IMR-90 (cell line): ENCODE results near the gene BCAS4. TPM values are rescaled to one million over a fixed set of nuclear protein-coding genes. Genes with fewer than 3 reads are reported as not detected.

Experiments used
- ATAC-seq: fragments of 200-7000 bp; cut with Tn5 transposase; 2 replicates; pipeline ENCODE4 v1.9.1; 2020; ENCODE audit warnings: low read depth, mild to moderate bottlenecking, moderate library complexity
- BruUV-seq: library from RNA; stranded (reverse); fragments of 400-500 nt; replicated peaks from 2 replicates; lab custom pipeline; 2021; lab: Mats Ljungman, UMichigan
- CTCF ChIA-PET: fragments of 300-600 bp; formaldehyde crosslinking; extraction: SDS; loops from one replicate; lab custom pipeline; 2021; ENCODE audit warnings: antibody characterized with exemption; lab: Yijun Ruan, JAX
- POLR2A ChIA-PET: fragments of 300-600 bp; sonication (Branson Sonifier 250); formaldehyde crosslinking; loops from one replicate; lab custom pipeline; 2022; ENCODE audit warnings: antibody characterized with exemption; ENCODE audit not compliant: unreplicated experiment; lab: Charles Lee
- DNase-seq: peaks from one replicate; pipeline ENCODE4 v3.0.0; 2013
- H2AFZ ChIP-seq: replicated peaks from 2 replicates; pipeline ENCODE3; 2013; ENCODE audit warnings: low read length, mild to moderate bottlenecking; ENCODE audit not compliant: poor library complexity
- H2AK5ac ChIP-seq: 2 replicates; pipeline ENCODE4 v1.6.1; 2013; ENCODE audit warnings: low read depth, low read length, inconsistent platforms
- H2AK9ac ChIP-seq: replicated peaks from 2 replicates; pipeline ENCODE3; 2013; ENCODE audit warnings: mild to moderate bottlenecking, low read depth, low read length, moderate library complexity; ENCODE audit not compliant: poor library complexity
- H2BK120ac ChIP-seq: 2 replicates; pipeline ENCODE4 v1.6.1; 2013; ENCODE audit warnings: low read depth, low read length, inconsistent platforms
- H2BK15ac ChIP-seq: 3 replicates; pipeline ENCODE4 v1.6.1; 2013; ENCODE audit warnings: low read depth, low read length, inconsistent platforms
- H2BK20ac ChIP-seq: 2 replicates; pipeline ENCODE4 v1.6.1; 2013; ENCODE audit warnings: low read depth, mild to moderate bottlenecking, inconsistent platforms, low read length, moderate library complexity
- H2BK5ac ChIP-seq: 2 replicates; pipeline ENCODE4 v1.6.1; 2013; ENCODE audit warnings: mild to moderate bottlenecking, low read depth, low read length, inconsistent platforms; ENCODE audit not compliant: poor library complexity, severe bottlenecking
- H3K14ac ChIP-seq: replicated peaks from 2 replicates; pipeline ENCODE4 v1.6.1; 2013; ENCODE audit warnings: low read depth, low read length, inconsistent platforms
- H3K18ac ChIP-seq: 2 replicates; pipeline ENCODE4 v1.6.1; 2013; ENCODE audit warnings: low read depth, low read length, control low read depth
- H3K23ac ChIP-seq: 2 replicates; pipeline ENCODE4 v1.6.1; 2013; ENCODE audit warnings: low read depth, low read length, inconsistent platforms
- H3K27ac ChIP-seq: 2 replicates; pipeline ENCODE4 v1.5.1; 2013; ENCODE audit warnings: mild to moderate bottlenecking, control low read depth, low read length; ENCODE audit not compliant: insufficient read depth
- H3K27me3 ChIP-seq: 2 replicates; pipeline ENCODE4 v1.6.1; 2013; ENCODE audit warnings: low read length; ENCODE audit not compliant: control insufficient read depth, insufficient read depth
- H3K36me3 ChIP-seq: 2 replicates; pipeline ENCODE4 v1.6.1; 2013; ENCODE audit warnings: low read length, mixed read lengths; ENCODE audit not compliant: control insufficient read depth, insufficient read depth
- H3K4ac ChIP-seq: 2 replicates; pipeline ENCODE4 v1.6.1; 2013; ENCODE audit warnings: low read depth, low read length, inconsistent platforms
- H3K4me1 ChIP-seq: 2 replicates; pipeline ENCODE4 v1.6.1; 2013; ENCODE audit warnings: low read length, mixed read lengths; ENCODE audit not compliant: control insufficient read depth, insufficient read depth
- H3K4me2 ChIP-seq: 2 replicates; pipeline ENCODE4 v1.6.1; 2013; ENCODE audit warnings: low read depth, mild to moderate bottlenecking, control low read depth, low read length, moderate library complexity
- H3K4me3 ChIP-seq: 2 replicates; pipeline ENCODE4 v1.5.1; 2013; ENCODE audit warnings: low read depth, mild to moderate bottlenecking, control low read depth, low read length, moderate library complexity; ENCODE audit not compliant: insufficient read depth
- H3K56ac ChIP-seq: 2 replicates; pipeline ENCODE4 v1.6.1; 2013; ENCODE audit warnings: low read length, inconsistent platforms; ENCODE audit not compliant: insufficient read depth; ENCODE audit errors: extremely low read depth
- H3K79me1 ChIP-seq, 2 experiments: 2 replicates each; pipeline ENCODE4 v1.6.1; 2013; ENCODE audit warnings: low read length in 2 of 2, inconsistent platforms in 1 of 2, low read depth in 1 of 2
- H3K9ac ChIP-seq: 2 replicates; pipeline ENCODE4 v1.6.1; 2013; ENCODE audit warnings: low read depth, low read length, control low read depth
- H3K9me1 ChIP-seq: 2 replicates; pipeline ENCODE4 v1.6.1; 2013; ENCODE audit warnings: low read length, inconsistent platforms; ENCODE audit not compliant: insufficient read depth
- H3K9me3 ChIP-seq: 2 replicates; pipeline ENCODE4 v1.6.1; 2013; ENCODE audit warnings: low read length; ENCODE audit not compliant: control insufficient read depth, insufficient read depth
- H4K20me1 ChIP-seq: 2 replicates; pipeline ENCODE4 v1.6.1; 2013; ENCODE audit warnings: low read length, inconsistent platforms; ENCODE audit not compliant: insufficient read depth
- H4K5ac ChIP-seq: 2 replicates; pipeline ENCODE4 v1.6.1; 2013; ENCODE audit warnings: mild to moderate bottlenecking, low read depth, low read length, control low read depth
- H4K8ac ChIP-seq, 2 experiments: 2 replicates each; pipeline ENCODE4 v1.6.1; 2013; ENCODE audit warnings: low read depth in 2 of 2, low read length in 2 of 2, control low read depth in 1 of 2, inconsistent platforms in 1 of 2
- H4K91ac ChIP-seq: 2 replicates; pipeline ENCODE4 v1.6.1; 2013; ENCODE audit warnings: low read depth, low read length, inconsistent platforms; ENCODE audit not compliant: insufficient read depth
- BHLHE40 ChIP-seq: fragments of 150-350 bp; IDR thresholded peaks from 2 replicates; pipeline ENCODE4 v1.6.1; 2016; ENCODE audit warnings: mild to moderate bottlenecking, low read depth, low read length
- CEBPB ChIP-seq: IDR thresholded peaks from 2 replicates; pipeline ENCODE4 v1.6.1; 2012; ENCODE audit warnings: low read depth, low read length, improper control_type of control experiment
- CHD1 ChIP-seq: IDR thresholded peaks from 2 replicates; pipeline ENCODE4 v1.6.1; 2012; ENCODE audit warnings: low read depth, low read length, improper control_type of control experiment
- MAFK ChIP-seq: IDR thresholded peaks from 2 replicates; pipeline ENCODE4 v1.6.1; 2012; ENCODE audit warnings: low read depth, low read length, improper control_type of control experiment
- MXI1 ChIP-seq: IDR thresholded peaks from 2 replicates; pipeline ENCODE4 v1.6.1; 2012; ENCODE audit warnings: low read depth, mild to moderate bottlenecking, low read length, moderate library complexity, borderline replicate concordance
- RAD21 ChIP-seq: IDR thresholded peaks from 2 replicates; pipeline ENCODE4 v1.6.1; 2012; ENCODE audit warnings: low read length, improper control_type of control experiment
- RCOR1 ChIP-seq: IDR thresholded peaks from 2 replicates; pipeline ENCODE4 v1.6.1; 2012; ENCODE audit warnings: mild to moderate bottlenecking, low read length, improper control_type of control experiment; ENCODE audit not compliant: insufficient replicate concordance
- SMC3 ChIP-seq: fragments of 150-350 bp; IDR thresholded peaks from 2 replicates; pipeline ENCODE4 v1.6.1; 2016; ENCODE audit warnings: low read depth, mild to moderate bottlenecking, antibody characterized with exemption, low read length, moderate library complexity
- WGBS, 2 experiments: methylation state at CpG; one replicate each; pipeline versions ENCODE4 v1.1.5 to v1.1.7; 2013; ENCODE audit warnings: missing lambda C conversion rate in 2 of 2; ENCODE audit not compliant: insufficient read length in 1 of 2; ENCODE audit errors: extremely low coverage in 2 of 2; 5-methylcytosine and 5-hydroxymethylcytosine counted together
- dilution Hi-C: fragments of 300-500 bp; cut with HindIII; formaldehyde crosslinking; loops from one replicate; pipeline ENCODE4 v1.14.3; 2018; ENCODE audit warnings: low sequenced_read_pairs; ENCODE audit not compliant: unreplicated experiment
- in situ Hi-C: fragments of 300-500 bp; cut with MboI; formaldehyde crosslinking; loops from 3 replicates; pipeline ENCODE4 v1.14.3; 2019; ENCODE audit warnings: low sequenced_read_pairs, inconsistent platforms, mixed read lengths
- intact Hi-C: fragments of 100-400 bp; cut with micrococcal nuclease; formaldehyde crosslinking; loops from 2 replicates; pipeline ENCODE4 v1.10.0; 2022
- polyA plus RNA-seq, 3 experiments: library from polyadenylated mRNA; depleted of rRNA; stranded (reverse); fragments of >200 nt; gene quantifications; 2 replicates each; pipeline ENCODE4 v1.2.3, GENCODE V29; 2012; ENCODE audit warnings: low replicate concordance in 1 of 3
- total RNA-seq: library from RNA; depleted of rRNA; stranded (reverse); fragments of >200 nt; gene quantifications from 2 replicates; pipeline ENCODE4 v1.2.3, GENCODE V29; 2012
- TF ChIP-seq, protein P1 (sequence below): conservative IDR thresholded peaks from 2 replicates; pipeline ENCODE4 v1.5.1; 2012; ENCODE audit warnings: mild to moderate bottlenecking, low read depth, low read length, improper control_type of control experiment
- TF ChIP-seq, protein P2 (sequence below): fragments of 150-350 bp; IDR thresholded peaks from 2 replicates; pipeline ENCODE4 v1.6.1; 2016; ENCODE audit warnings: low read depth, mild to moderate bottlenecking, low read length, moderate library complexity, borderline replicate concordance
- TF ChIP-seq, protein P3 (sequence below): fragments of 150-350 bp; IDR thresholded peaks from 2 replicates; pipeline ENCODE4 v1.6.1; 2017; ENCODE audit warnings: mild to moderate bottlenecking, antibody characterized with exemption, low read length, low read depth

Gene BCAS4
- total and polyA plus RNA-seq, 2 of the 4 experiments (the other 2 are of a cell fraction) = 42.7 to 47.5 TPM

DNA sequence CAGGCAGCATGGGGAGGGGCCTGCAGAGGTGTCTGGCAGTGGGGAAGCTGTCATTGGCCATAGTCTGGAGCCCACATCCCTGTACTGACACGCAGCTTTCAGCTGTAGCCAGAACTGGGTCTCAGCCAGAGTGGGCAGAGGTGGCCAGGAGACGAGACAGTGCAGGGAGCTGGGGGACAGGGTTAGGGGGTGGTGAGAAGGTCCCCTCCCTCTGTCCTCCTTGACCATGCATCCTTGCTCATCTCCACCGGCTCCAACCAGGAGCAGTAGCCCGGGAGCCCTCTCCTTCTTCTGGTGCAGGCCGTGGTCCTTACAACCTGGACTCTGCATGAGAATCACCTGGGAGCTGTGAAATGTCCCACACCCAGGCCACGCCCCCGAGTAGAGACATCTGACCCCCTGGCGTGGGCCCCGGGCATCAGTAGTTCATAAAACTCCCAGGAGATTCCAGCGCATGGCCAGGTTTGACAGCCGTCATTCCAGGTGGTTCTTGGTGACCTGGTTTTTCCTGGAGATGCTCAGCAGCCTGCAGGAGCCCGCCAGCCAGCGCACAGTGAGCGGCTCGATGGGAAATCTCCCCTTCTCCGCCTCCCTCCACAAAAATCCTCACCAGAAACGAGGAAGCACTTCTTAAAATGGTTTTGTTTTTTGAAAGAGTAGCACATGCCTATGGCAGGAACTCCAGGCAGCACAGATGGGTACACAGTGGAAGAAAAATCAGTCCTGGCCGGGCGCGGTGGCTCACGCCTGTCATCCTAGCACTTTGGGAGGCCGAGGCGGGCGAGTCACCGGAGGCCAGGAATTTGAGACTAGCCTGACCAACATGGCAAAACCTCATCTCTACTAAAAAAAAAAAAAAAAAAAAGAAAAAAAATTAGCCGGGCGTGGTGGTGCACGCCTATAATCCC lies 80.2 kb downstream of the BCAS4 start (continued):
- TF ChIP-seq BHLHE40 = no peak

DNA sequence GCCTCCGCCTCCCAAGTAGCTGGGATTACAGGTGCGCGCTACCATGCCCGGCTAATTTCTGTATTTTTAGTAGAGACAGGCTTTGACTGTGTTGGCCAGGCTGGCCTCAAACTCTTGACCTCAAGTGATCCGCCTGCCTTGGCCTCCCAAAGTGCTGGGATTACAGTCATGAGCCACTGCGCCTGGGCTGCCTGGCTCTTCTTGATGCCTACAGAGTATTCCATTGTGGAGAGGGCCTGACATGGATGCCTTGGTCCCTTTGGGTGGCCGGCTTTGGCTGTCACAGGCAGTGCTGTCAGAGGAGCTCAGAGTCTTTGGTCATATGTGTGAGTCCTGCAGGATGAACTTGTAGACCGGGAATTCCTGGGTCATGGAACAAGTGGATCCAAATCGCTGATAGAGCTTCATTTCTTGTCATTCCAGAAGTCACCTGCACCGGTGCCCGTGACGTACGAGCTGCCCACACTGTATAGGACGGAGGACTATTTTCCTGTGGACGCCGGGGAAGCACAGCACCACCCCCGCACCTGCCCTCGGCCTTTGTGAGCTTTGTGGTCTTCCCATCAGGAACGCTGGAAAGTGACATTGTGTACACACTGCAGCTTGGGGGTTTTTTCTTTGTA lies 81.3 kb downstream of the BCAS4 start:
- CTCF ChIA-PET = no interaction called here
- H3K18ac ChIP-seq = no peak overlapping the region
- TF ChIP-seq RAD21 (no peak), MAFK (no peak), BHLHE40 (no peak), CHD1 (no peak), MXI1 (no peak), RCOR1 (no peak), SMC3 (no peak), CEBPB (no peak)
- TF ChIP-seq, protein P1, sequence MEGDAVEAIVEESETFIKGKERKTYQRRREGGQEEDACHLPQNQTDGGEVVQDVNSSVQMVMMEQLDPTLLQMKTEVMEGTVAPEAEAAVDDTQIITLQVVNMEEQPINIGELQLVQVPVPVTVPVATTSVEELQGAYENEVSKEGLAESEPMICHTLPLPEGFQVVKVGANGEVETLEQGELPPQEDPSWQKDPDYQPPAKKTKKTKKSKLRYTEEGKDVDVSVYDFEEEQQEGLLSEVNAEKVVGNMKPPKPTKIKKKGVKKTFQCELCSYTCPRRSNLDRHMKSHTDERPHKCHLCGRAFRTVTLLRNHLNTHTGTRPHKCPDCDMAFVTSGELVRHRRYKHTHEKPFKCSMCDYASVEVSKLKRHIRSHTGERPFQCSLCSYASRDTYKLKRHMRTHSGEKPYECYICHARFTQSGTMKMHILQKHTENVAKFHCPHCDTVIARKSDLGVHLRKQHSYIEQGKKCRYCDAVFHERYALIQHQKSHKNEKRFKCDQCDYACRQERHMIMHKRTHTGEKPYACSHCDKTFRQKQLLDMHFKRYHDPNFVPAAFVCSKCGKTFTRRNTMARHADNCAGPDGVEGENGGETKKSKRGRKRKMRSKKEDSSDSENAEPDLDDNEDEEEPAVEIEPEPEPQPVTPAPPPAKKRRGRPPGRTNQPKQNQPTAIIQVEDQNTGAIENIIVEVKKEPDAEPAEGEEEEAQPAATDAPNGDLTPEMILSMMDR = no peak
- TF ChIP-seq, protein P2, sequence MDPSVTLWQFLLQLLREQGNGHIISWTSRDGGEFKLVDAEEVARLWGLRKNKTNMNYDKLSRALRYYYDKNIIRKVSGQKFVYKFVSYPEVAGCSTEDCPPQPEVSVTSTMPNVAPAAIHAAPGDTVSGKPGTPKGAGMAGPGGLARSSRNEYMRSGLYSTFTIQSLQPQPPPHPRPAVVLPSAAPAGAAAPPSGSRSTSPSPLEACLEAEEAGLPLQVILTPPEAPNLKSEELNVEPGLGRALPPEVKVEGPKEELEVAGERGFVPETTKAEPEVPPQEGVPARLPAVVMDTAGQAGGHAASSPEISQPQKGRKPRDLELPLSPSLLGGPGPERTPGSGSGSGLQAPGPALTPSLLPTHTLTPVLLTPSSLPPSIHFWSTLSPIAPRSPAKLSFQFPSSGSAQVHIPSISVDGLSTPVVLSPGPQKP = no peak
- TF ChIP-seq, protein P3, sequence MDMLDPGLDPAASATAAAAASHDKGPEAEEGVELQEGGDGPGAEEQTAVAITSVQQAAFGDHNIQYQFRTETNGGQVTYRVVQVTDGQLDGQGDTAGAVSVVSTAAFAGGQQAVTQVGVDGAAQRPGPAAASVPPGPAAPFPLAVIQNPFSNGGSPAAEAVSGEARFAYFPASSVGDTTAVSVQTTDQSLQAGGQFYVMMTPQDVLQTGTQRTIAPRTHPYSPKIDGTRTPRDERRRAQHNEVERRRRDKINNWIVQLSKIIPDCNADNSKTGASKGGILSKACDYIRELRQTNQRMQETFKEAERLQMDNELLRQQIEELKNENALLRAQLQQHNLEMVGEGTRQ = no peak

More for the DNA sequence above, 81.3 kb downstream of the BCAS4 start:
- Histone ChIP-seq H4K5ac (no peak overlapping the region), H2BK20ac (no peak overlapping the region), H2AK5ac (no peak overlapping the region), H3K4me1 (no peaks in the 10 kb centered on the region; the same call in 1 of the 2 replicates), H3K9me1 (peaks cover 4% of the 10 kb centered on the region), H3K4me3 (no peak overlapping the region), H2BK15ac (no peak overlapping the region), H2AK9ac (no peak overlapping the region), H3K27me3 (no peaks in the 10 kb centered on the region), H2BK120ac (no peak overlapping the region), H3K4me2 (no peak overlapping the region), H3K36me3 (peaks cover 13% of the 10 kb centered on the region), H2AFZ (no peak overlapping the region), H3K23ac (no peak overlapping the region), H3K27ac (no peak overlapping the region), H4K20me1 (no peaks in the 10 kb centered on the region), H3K9me3 (no peaks in the 10 kb centered on the region), H3K79me1 (no peaks in the 10 kb centered on the region), H4K91ac (no peak overlapping the region), H3K4ac (no peak overlapping the region), H3K56ac (no peak overlapping the region), H3K14ac (no peak overlapping the region), H3K9ac (no peak overlapping the region), H2BK5ac (no peak overlapping the region), H4K8ac (no peak overlapping the region)
- POLR2A ChIA-PET = no interaction called here
- in situ Hi-C loops = no loop called here
- intact Hi-C loops = no loop called here
- ATAC-seq (no peak), DNase-seq (no peak)
- dilution Hi-C loops = no loop called here
- BruUV-seq = no TSS peak
- 97% methylated on average over 11 of the region's 19 CpGs; no CpG with 5 or more reads in 1 of the 2 experiments for WGBS, 2 experiments
